KBM-7 (cell line): ENCODE results near the gene PRKCD.

Source experiments
- DNase-seq: peaks from one replicate; pipeline ENCODE4 v3.0.0-alpha.2; 2015
- in situ Hi-C: fragments of 300-500 bp; cut with MboI; formaldehyde crosslinking; loops from 2 replicates; pipeline ENCODE4 v1.14.3; 2020; ENCODE audit warnings: low sequenced_read_pairs, low pct_unique_long_range_greater_than_20kb, mixed read lengths

Gene PRKCD

DNA sequence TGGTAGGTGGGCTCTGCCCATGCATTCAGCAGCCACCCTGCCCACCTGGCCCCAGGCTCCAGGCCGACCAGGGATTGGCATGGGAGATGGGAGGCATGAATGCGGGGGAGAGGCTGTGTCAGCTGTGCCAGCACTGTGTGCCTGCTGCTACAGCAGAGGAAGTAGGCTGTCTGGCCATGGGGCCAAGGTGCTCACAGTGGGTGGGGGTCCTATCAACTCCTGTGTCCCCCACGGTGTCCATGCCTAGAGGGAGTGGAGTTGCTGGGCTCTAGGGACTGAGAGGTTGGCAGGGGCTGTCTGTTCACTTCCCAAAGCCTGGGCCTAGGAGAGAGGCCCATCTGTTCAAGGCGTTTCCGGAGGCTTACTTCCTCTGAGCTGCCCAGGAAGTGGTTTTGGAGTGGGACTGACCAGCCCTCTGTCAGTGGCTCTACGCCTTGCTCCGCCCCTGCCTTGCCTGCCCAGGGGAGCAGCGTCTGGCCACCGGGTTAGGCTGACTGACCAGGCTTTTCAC, 5.8 kb downstream of the PRKCD start:
- peak; percentile 83 for DNase-seq
- in situ Hi-C loops, result no loop called here

DNA sequence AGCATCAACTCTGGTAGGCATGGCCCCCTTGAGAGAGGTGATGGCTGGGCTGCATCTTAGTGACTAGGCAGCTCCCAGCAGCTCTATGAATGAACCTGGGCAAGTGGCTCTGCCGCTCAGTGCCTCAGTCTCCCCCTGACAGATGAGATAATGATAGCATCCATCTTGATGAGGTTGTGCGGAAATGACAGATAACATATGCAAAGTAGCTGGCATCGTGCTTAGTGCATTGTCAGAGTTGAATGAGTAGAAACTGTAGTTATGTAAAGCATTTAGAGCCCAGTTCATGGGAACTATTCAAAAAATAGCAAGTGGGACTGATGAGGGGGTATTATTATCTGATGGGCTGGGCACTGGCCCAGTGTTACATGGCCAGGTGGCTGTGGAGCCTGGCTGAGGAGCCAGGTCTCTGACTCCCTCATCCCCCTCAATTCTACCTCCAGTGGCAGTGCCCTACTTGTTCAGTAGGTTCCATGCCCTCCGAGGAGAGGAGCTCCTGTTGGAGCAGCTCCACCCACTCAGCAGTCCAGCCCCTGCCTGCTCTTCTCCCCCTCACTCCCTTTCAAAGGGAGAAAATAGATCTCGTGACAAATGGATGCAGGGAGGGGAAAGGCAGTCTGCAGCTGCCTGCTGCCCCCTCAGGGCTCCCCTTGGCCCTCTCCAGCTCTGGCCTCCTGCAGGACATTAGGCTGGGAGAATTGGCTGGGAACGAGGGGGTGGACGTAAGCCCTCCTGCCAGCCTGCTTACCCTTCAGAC, 6.6 kb downstream of the PRKCD start:
- DNase-seq, result peak; percentile 41
- in situ Hi-C loops, result no loop called here

DNA sequence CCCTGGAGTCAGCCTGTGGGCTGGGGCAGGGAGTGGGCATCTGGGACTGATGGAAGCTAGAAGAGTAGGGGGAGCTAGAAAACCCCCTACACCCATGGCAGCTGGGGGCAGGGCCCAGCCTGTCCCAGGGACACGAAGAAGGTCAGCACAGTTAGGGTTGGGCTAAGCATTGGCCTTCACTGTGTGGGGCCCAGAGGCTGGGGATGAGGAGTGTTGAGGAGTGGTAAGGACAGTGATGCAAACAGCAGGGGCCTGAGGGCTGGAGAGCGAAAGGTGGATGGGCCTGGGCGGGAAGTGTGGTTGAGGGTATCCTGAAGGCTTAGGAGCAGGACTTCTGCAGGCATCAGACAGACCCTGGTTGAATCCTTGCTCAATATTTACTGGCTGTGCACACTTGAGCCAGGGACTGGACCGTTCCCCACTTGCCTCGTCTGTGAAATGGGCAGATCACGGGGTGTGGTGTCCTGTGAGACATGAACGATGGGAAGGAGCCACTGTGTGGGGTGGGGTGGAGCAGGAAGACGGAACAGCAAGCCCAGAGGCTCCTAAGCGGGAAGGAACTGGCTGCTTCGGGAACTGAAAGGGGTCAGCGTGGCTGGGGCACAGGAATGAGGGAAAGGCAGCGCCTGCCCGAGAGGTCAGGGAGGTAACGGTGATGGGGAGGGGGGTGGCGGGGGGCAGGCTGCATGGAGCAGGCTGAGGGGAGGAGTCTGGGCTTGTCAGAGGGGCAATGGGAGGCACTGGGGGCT, 7.3 kb downstream of the PRKCD start:
- no peak for DNase-seq
- in situ Hi-C loops, result no loop called here

DNA sequence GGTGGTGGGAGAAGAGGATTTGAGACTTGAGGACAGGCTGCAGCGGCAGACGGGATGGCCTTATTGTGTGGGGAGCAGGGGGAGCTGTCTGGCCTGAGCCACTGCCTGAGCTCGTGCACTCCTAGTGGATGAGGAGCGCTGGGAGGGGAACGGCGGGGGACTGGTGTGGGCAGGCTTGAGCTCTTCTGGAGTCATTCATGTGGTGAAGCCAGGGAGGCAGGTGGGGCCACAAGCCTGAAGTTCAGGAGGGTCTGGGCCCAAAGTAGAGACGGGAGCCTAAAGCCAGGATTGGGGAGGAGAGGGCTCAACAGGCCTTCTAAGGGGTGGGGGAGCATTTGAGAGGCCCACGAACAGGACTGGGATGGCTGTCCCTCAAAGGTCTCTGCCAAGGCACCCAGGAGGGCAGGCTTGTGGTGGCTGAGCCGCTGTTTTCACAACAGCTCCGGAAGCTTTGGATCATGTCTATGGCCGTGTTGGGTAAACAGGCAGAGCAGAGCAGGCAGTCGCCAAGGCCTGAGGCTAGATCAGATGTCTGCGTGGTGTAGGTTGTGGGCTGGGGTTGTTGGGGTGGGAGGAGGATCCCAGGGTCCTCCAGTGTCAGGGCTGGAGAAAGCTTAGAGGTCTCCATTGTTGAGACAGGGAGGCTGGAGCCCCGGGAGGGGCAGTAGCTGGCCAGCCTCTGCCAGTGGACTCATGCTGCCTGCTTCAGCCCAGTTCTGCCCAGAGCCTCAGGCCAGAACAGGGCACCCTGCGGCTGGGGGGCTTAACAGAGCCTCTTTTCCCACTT, 8.2 kb downstream of the PRKCD start:
- DNase-seq, result peak; percentile 72
- in situ Hi-C loops, result no loop called here

DNA sequence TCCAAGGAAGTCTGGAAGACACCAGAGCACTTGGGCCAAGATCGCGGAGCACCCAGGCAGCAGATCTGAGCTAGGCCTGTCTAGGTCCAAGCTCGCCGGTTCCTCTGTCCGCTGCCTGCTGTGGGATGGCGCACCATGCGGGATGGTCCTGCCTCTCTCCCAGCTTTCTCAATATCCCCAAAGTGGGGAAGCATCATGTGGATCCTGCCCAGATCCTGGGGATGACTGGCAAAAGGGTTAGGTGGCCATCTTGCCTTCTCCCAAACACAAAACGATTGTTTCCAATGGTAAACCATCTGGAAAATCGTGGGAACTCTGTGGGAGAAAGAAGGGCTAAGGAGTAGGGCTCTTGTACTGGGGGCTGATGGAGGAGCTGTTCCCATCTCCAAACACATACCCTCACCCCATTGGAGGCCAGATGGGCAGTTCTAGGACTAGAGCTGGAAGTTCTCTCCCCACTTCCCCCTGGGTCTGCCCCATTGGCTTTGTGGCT, 8.9 kb downstream of the PRKCD start:
- DNase-seq, result no peak
- in situ Hi-C loops, result no loop called here

DNA sequence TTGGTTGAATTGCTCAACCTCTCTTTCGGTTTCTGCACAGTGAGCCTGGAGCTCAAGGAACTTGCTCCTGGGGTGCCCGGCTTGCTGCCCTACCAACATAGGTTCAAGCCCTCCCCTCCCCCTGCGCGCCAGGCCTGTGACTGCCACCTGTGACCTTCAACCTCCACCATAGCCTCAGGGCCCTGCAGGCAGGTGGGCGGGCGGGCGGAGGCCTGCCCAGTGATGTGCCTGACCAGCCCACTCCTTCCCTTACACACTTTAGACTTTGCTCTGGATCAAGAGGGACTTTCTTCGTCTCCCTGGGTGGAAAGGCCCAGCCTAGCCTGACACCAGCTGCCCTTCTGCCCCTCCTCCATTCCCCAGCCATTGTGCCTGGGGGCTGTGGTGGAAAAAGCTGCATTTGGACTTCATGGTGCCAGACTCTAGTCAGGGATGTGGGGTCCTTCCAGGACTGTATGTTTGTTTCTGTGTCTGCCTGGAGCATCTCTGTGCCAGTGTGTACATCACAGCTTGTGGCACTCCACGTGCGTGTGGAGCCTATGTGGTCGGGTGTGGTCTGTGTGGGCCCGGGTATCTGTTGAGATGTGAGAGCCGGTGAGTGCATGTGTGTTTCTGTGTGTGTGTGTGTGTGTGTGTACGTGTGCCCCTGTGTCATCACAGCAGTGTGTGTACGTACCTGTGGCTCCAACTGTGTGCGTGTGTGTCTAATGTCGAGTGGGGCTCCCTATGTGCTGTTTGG, 9.5 kb downstream of the PRKCD start:
- DNase-seq, result peak; percentile 73
- in situ Hi-C loops, result no loop called here

DNA sequence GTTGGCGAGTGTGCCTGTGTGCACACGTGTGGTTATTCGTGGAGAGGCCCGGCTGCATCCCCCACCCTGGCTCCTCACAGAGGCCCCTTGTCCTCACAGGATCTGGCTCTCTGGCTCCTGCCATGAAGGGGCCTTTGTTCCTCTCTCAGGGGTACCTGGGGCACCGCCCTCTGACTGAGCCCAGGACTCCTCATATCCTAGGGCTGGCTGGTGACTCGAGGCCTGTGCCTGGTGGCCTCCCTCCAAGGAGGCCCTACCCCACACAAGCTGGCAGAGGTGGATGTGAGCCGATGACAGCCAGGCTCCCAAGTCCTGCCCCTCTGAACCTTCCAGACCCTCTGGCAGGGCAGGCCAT, 10.0 kb downstream of the PRKCD start:
- in situ Hi-C loops, result no loop called here

DNA sequence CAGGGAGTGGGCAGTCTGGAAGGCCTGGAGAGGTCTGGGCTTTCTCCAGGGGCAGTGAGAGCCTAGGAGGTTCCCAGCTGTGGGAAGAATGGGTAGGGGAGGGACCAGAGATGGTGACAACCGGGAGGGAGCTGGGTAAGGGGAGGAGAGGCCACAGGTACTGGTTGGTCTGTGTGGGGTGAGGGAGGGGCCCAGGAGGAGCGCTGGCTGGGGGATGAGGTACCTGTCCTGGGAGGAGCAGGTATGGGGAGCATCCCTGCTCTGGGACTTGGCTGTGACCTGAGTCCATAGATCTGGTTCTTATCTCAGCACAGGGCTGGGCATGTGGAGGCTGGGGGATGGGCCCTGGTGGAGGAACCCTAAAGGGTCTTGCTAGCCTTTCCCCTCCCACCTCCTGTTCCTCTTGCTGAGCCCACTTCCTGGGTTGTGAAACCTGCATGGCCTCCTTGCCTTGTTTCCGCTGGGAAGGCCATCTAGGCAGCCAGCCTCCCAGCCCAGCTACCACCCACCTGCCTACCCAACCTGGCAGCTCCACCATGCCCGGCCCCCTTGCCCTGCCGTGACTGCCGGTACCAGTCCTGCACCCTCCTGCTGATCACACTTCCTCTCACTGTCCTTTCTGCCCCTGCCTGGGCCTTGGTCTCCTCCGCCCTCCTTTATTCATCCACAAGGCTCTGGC, 11.0 kb downstream of the PRKCD start:
- DNase-seq, result peak; percentile 66
- in situ Hi-C loops, result no loop called here

More for the DNA sequence above, 10.0 kb downstream of the PRKCD start:
- no peak for DNase-seq

DNA sequence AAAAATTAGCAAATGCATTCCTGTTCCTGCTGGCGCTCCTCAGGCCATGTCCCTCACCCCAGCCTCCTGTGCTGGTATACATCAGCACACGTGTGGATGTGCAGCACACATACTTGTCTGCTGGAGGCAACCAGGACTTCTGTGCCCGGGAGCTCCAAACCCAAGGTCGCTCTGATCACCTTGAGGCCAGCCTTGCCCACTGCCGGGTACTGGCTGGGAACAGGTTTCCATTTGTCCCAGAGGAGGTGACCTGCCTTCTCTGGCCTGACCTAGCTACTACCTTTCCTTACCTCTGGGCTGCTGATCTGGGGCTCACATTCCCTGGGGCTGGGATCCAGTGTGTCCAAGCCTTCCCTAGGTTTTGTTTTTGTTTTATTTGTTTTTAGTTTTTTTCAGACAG, 12.1 kb downstream of the PRKCD start:
- in situ Hi-C loops, result no loop called here
- DNase-seq, result no peak

DNA sequence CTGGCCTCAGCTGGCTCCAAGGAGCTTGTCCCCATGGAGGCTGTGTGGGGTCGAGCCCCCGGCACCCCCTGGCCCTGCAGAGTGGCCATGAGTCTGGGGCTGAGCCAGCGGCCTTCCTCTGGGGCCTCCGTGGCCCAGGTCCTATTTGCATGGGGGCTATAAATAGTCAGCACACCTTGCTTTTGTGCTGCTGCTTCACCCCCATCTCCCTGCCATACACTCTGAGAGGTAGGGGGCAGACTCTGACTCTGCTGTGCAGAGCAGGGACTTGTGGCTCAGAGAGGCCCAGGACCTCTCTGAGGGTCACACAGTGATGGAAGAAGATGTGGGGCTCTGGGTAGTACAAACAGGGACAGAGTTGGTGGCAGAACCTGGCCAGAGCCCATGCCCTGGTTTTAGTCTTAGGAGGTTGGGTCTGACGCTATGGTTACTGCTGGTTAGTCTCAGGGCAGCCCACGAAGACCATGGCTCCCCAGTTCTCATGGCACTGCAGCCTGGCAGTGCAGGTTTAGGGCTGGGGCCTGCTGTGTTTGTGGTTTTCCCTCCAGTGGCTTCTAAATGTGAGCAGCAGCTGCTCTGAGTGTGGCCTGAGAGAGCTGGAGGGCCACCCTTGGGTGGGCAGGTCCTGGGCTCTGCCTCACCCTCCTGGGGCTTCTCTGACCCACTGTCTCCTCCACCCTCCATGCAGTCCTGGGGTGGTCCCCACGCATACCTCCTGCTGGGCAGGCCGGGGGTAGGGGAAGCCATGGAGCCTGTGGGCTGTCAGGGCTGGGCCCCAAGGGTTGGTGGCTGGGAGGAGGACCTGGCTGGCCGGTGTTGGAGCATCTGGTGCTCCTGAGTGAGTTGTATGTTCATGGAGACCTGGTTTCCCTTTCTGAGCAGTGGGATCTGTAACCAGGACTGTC, 13.6 kb downstream of the PRKCD start:
- DNase-seq, result no peak
- in situ Hi-C loops, result no loop called here

DNA sequence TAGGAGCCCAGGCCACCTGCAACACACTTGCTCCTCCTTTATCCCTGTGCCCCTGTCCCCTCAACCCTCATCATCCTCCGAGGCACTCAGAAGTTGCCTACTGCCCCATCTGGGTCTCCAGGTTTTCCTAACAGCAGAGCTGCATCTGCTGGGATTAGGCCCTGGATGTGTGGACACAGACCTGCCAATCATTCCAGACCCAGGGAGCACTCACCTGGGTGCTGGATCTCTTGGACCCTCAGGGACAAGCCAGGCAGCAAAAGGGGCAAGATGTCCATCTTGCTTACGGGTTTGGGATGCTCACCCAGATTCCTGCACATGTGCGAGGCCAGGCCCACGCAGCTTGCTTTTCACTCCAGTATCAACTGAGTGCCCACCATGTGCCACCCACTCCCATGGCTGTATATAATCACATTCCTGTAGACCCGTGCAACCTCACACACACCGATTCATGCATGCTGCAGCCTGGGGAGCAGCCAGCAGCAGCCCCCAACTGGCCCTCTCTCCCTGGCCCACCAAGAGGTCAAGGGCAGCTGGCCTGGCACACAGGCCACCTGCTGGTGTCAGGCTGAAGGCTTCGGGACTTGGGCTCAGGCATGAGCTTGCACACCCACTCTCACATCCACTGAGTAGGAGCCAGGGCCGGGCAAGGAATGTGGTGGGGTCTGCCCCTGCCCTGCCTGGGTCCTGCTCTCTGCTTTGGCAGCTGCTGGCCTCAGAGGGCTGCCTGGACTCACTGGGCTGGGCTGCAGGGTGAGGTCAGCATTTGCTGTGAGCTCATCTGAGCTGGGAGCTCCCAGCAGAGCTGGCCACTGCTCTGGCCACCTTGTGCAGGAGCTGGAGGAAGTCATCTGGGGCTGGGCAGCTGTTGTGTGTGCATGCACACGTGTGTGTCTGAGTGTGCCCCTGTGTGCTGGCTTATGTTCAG, 14.9 kb downstream of the PRKCD start:
- in situ Hi-C loops, result no loop called here
- DNase-seq, result no peak

DNA sequence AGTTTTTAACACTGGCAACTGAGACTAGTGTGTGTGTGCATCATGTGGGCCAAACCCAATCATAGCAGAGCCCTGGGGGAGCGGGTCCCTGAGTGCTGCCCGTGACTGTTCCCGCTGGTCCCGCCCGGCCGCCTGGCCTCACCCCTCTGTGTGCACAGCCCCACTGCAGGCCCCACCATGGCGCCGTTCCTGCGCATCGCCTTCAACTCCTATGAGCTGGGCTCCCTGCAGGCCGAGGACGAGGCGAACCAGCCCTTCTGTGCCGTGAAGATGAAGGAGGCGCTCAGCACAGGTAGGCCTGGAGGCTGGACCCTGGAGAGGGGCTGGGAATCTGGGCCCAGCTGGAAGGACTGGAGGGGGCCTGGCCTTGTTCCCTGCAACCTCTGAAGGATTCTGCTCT, 17.2 kb downstream of the PRKCD start:
- DNase-seq, result no peak
- in situ Hi-C loops, result no loop called here

DNA sequence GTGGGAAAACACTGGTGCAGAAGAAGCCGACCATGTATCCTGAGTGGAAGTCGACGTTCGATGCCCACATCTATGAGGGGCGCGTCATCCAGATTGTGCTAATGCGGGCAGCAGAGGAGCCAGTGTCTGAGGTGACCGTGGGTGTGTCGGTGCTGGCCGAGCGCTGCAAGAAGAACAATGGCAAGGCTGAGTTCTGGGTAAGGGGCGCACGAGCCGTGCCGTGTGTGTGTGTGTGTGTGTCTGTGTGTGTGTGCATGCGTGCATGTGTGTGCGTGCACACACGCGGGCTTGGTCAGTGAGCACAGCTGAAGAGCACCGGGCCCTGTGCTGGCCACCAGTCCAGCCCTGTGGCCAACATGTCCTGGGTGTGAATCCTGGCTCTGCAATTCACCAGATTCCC, 18.6 kb downstream of the PRKCD start:
- DNase-seq, result no peak
- in situ Hi-C loops, result no loop called here

DNA sequence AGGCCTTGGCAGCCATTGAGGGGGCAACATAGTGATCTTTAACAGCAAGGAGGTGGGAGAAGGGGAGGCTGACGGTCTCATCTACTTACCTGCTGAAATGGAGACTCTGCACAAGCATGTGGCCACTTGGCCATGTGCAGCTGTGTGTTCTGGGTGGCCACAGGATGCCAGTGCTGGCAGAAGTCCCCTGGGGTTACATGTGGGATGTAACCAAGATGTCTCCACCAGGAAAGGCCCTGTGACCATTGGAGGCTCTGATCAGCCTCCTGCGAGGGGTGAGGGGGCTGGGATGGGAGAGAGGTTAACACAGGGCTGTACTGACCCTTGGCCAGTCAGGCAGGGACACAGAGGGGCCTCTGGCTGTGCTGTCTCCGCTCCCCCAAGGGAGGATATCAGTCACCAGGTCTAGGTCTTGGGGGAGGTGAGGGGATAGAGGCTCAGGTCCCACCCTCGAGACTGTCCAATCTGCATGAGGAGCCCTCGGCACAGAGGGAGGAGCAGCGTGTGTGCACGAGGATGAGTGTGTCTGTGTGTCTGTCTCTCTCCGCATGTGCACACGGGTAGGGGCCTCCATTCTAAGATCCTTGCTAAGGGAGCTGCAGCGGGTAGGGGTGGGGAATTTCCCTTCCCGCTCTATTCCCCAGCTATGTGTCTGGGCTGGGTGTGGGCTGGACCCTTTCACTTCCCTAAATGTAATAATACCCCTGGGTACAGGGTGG, 19.5 kb downstream of the PRKCD start:
- peak; percentile 50 for DNase-seq
- in situ Hi-C loops, result no loop called here

DNA sequence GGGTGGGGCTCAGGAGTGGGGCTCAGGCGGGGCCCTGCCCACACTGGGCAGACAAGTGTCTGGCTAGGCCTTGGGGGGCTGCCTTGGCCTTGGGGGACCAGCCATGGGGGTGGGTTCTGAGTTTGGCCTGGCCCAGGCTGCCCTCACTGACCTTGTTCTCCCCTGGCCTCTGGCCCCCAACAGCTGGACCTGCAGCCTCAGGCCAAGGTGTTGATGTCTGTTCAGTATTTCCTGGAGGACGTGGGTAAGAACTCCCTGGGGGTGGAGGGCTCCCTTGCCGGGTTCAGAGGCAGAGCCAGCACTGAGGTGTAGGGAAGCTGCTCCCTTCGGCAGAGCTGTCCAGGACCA, 20.0 kb downstream of the PRKCD start:
- in situ Hi-C loops, result no loop called here
- DNase-seq, result no peak

DNA sequence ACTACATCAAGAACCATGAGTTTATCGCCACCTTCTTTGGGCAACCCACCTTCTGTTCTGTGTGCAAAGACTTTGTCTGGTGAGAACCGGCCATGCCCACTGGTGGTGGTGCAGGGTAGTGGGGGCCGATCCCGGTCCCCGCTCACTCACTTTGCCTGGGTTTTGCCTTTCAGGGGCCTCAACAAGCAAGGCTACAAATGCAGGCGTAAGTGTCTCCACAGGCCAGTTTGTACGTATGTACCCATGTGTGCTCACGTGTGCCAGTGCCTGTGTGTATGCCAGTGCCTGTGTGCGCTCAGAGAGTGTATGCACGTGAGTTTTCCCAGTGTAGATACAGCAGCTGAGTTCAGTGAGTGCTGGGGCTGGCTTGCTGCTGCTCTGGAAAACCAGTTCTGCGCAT, 20.5 kb downstream of the PRKCD start:
- in situ Hi-C loops, result no loop called here
- no peak for DNase-seq
